ENCODE results near the gene SEC61G.

DNA sequence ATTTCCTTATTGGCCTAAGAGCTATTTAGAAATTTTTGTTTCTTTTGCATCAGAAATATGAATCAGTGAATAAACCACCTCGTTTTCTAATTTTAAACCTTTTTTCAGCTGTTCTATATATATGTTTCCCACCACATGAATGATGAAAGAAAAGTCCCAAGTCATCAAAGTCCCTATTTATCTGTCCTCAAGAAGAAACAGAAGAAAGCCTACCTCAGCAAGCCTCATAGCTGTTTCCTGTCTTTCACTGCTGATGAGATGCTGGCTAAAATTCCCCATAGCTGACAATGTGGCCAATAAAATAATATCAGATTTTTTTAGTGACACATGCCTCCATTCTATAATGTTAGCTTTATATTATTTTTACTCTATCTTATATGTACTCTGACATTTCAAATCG lies 54.2 kb downstream of the SEC61G start:
- TF ChIP-seq, protein P1, sequence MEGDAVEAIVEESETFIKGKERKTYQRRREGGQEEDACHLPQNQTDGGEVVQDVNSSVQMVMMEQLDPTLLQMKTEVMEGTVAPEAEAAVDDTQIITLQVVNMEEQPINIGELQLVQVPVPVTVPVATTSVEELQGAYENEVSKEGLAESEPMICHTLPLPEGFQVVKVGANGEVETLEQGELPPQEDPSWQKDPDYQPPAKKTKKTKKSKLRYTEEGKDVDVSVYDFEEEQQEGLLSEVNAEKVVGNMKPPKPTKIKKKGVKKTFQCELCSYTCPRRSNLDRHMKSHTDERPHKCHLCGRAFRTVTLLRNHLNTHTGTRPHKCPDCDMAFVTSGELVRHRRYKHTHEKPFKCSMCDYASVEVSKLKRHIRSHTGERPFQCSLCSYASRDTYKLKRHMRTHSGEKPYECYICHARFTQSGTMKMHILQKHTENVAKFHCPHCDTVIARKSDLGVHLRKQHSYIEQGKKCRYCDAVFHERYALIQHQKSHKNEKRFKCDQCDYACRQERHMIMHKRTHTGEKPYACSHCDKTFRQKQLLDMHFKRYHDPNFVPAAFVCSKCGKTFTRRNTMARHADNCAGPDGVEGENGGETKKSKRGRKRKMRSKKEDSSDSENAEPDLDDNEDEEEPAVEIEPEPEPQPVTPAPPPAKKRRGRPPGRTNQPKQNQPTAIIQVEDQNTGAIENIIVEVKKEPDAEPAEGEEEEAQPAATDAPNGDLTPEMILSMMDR (IDR thresholded peaks at IDR 0.05 in 8 of 11, conservative IDR thresholded peaks at IDR 0.05 in 3 of 11), result no peak
- TF ChIP-seq POLR2A (IDR thresholded peaks at IDR 0.05), result no peak

All from spleen (tissue), 7 donors.